HepG2 (cell line): Measurements from ENCODE around the gene LMBRD2. TPM values are rescaled to one million over a fixed set of nuclear protein-coding genes. Genes with fewer than 3 reads are reported as not detected.

Experiments used
- ARID5B ChIP-seq: IDR thresholded peaks from 2 replicates; pipeline ENCODE4 v1.4.0; 2020; ENCODE audit warnings: mild to moderate bottlenecking, missing genetic modification reagents
- CBX2 ChIP-seq, 2 experiments: fragments of 200-600 bp in 1 of 2; sonication (generic); formaldehyde crosslinking in 1 of 2; IDR thresholded peaks; 2 replicates each; pipeline versions ENCODE4 v1.7.0 to v1.8.1; 2018 to 2022; ENCODE audit warnings: low read depth in 2 of 2, low read length in 1 of 2, mild to moderate bottlenecking in 1 of 2, missing genetic modification reagents in 1 of 2
- CCAR2 ChIP-seq: fragments of 200-400 bp; formaldehyde crosslinking; optimal IDR thresholded peaks from 2 replicates; pipeline ENCODE3; 2018; ENCODE audit warnings: low read depth, mild to moderate bottlenecking, low read length, moderate library complexity
- DMAP1 ChIP-seq: IDR thresholded peaks from 2 replicates; pipeline ENCODE4 v1.6.1; 2016
- IKZF5 ChIP-seq: IDR thresholded peaks from 2 replicates; pipeline ENCODE4 v1.6.1; 2018; ENCODE audit warnings: missing genetic modification reagents, mild to moderate bottlenecking, missing compliant biosample characterization
- JUN ChIP-seq: sonication (generic); formaldehyde crosslinking; IDR thresholded peaks from 2 replicates; pipeline ENCODE4 v1.4.0; 2020; ENCODE audit warnings: mild to moderate bottlenecking, missing genetic modification reagents
- KAT2B ChIP-seq: fragments of 150-350 bp; IDR thresholded peaks from 2 replicates; pipeline ENCODE4 v1.6.1; 2014; ENCODE audit warnings: low read depth, low read length, borderline replicate concordance
- MBNL3 ChIP-seq: fragments of 250-450 bp; sonication (Bioruptor Pico); conservative IDR thresholded peaks from 2 replicates; pipeline ENCODE4 v1.8.0; 2022; ENCODE audit warnings: mild to moderate bottlenecking, inconsistent platforms
- NFKBIZ ChIP-seq: IDR thresholded peaks from 2 replicates; pipeline ENCODE4 v1.6.1; 2018; ENCODE audit warnings: missing genetic modification reagents, missing compliant biosample characterization
- RFX3 ChIP-seq: IDR thresholded peaks from 2 replicates; pipeline ENCODE4 v1.6.1; 2016; ENCODE audit warnings: missing biosample characterization, missing genetic modification reagents
- RFXANK ChIP-seq: IDR thresholded peaks from 2 replicates; pipeline ENCODE4 v1.6.1; 2016
- SRSF9 ChIP-seq: fragments of 200-400 bp; formaldehyde crosslinking; IDR thresholded peaks from 2 replicates; pipeline ENCODE4 v1.6.1; 2018; ENCODE audit warnings: borderline replicate concordance, mild to moderate bottlenecking, low read depth, low read length; ENCODE audit not compliant: insufficient read depth, poor library complexity, severe bottlenecking
- ZNF138 ChIP-seq: sonication (generic); formaldehyde crosslinking; IDR thresholded peaks from 2 replicates; pipeline ENCODE4 v1.5.0; 2020; ENCODE audit warnings: mild to moderate bottlenecking, low read depth, missing genetic modification reagents
- ZNF3 ChIP-seq: IDR thresholded peaks from 2 replicates; pipeline ENCODE4 v1.7.0; 2017; ENCODE audit warnings: inconsistent platforms
- ZNF615 ChIP-seq: sonication (generic); formaldehyde crosslinking; IDR thresholded peaks from 2 replicates; pipeline ENCODE4 v1.5.0; 2020; ENCODE audit warnings: mild to moderate bottlenecking, missing genetic modification reagents, borderline replicate concordance
- ZNF883 ChIP-seq: sonication (generic); formaldehyde crosslinking; IDR thresholded peaks from 2 replicates; pipeline ENCODE4 v1.5.1; 2020; ENCODE audit warnings: mild to moderate bottlenecking, missing genetic modification reagents; ENCODE audit errors: not compliant biosample characterization
- ZSCAN25 ChIP-seq: sonication (generic); formaldehyde crosslinking; IDR thresholded peaks from 2 replicates; pipeline ENCODE4 v1.8.0; 2022; ENCODE audit warnings: mild to moderate bottlenecking, missing genetic modification reagents
- ZSCAN9 ChIP-seq: IDR thresholded peaks from 2 replicates; pipeline ENCODE4 v1.6.1; 2016; ENCODE audit warnings: borderline replicate concordance
- polyA plus RNA-seq, 8 experiments: library from polyadenylated mRNA; depleted of rRNA in 3 of 8; stranded (reverse) in 7 of 8; unstranded in 1 of 8; fragments of >200 nt; fragmentation: Illumina TruSeq in 4 of 8; extraction: Trizol in 4 of 8; gene quantifications; 2 replicates each; pipeline versions ENCODE4 v1.2.1 to v1.2.3, GENCODE V29; 2011 to 2016; ENCODE audit warnings: low read depth in 4 of 8, missing spikeins in 1 of 8, mixed read lengths in 1 of 8; ENCODE audit not compliant: insufficient read depth in 1 of 8
- total RNA-seq, 5 experiments: library from RNA; depleted of rRNA; stranded (reverse); fragments of >200 nt; fragmentation: Illumina TruSeq; extraction: Trizol; gene quantifications; 2 replicates each; pipeline ENCODE4 v1.2.3, GENCODE V29; 2016; ENCODE audit warnings: low read depth in 1 of 5
- TF ChIP-seq, protein P1 (sequence below): sonication (generic); formaldehyde crosslinking; IDR thresholded peaks from 2 replicates; pipeline ENCODE4 v1.4.0; 2020; ENCODE audit warnings: missing genetic modification reagents, borderline replicate concordance
- TF ChIP-seq, protein P2 (sequence below): sonication (generic); formaldehyde crosslinking; IDR thresholded peaks from 2 replicates; pipeline ENCODE4 v1.4.0; 2020; ENCODE audit warnings: missing genetic modification reagents

Gene LMBRD2
- total and polyA plus RNA-seq, 2 of the 13 experiments (the other 11 are each of a cell fraction or from before 2014, with no cell fraction given), result 2.0 to 4.7 TPM

DNA sequence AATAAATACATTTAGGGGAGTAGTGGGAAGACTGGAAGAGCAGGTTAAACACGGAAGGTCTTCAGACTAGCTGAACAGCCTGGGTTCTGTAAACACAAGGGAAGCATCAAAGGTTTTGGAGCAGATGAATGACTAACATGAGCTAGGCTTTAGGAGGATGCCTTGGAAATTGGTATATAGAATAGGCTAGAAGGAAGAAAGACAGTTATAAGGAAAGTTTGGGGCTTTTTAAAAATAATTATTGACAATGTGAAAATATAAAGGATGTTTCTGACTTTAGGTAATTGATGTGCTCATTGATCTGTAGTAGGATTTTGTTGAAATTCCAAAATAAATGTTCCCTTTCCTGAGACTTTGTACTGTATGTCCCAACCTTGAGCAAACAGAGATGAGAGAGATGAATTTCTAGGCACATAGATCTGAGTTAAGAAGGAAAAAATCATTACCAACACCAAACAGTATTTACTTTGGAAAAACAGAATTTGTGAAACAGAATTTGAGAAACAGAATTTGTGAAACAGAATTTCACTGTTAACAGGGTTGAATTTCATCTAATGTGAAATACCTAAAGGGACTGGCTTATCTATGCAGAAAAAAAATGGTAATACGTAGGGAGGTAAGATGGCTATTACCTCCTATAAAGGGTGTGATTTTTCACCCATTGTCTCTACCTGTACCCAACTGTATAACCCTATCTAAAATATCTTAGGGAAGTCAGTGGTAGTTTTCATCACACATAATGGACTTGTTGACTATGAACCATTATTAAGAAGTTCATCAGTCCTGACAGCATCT, 29.1 kb upstream of the LMBRD2 start (continued):
- TF ChIP-seq ZNF883, result no peak
- TF ChIP-seq MBNL3 (CRISPR knock-in tag), result no peak
- TF ChIP-seq ZNF3 (CRISPR knock-in tag), result no peak
- TF ChIP-seq IKZF5 (CRISPR knock-in tag), result no peak
- peak; percentile 76; the same call in 1 of the 2 replicates for TF ChIP-seq JUN (CRISPR knock-in tag)
- peak; percentile 82 for TF ChIP-seq KAT2B
- TF ChIP-seq ZNF138 (CRISPR knock-in tag), result no peak
- no peak for TF ChIP-seq ZSCAN25
- no peak for TF ChIP-seq DMAP1
- TF ChIP-seq NFKBIZ (CRISPR knock-in tag), result peak; percentile 54; the same call in 1 of the 2 replicates
- 0 out of 2 replicates have a peak, but pooled peaks have one; percentile 14 for TF ChIP-seq ZSCAN9 (CRISPR knock-in tag)
- TF ChIP-seq, protein P1, sequence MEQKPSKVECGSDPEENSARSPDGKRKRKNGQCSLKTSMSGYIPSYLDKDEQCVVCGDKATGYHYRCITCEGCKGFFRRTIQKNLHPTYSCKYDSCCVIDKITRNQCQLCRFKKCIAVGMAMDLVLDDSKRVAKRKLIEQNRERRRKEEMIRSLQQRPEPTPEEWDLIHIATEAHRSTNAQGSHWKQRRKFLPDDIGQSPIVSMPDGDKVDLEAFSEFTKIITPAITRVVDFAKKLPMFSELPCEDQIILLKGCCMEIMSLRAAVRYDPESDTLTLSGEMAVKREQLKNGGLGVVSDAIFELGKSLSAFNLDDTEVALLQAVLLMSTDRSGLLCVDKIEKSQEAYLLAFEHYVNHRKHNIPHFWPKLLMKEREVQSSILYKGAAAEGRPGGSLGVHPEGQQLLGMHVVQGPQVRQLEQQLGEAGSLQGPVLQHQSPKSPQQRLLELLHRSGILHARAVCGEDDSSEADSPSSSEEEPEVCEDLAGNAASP (CRISPR knock-in tag), result no peak
- TF ChIP-seq CBX2 (IDR thresholded peaks at IDR 0.05; ENCODE audit: low read depth, low read length), result no peak
- no peak for TF ChIP-seq CBX2 (CRISPR knock-in tag; IDR thresholded peaks at IDR 0.05; ENCODE audit: low read depth)
- peak; percentile 98 for TF ChIP-seq ARID5B
- no peak for TF ChIP-seq ZNF615
- no peak for TF ChIP-seq CCAR2
- no peak for TF ChIP-seq SRSF9
- 0 out of 2 replicates have a peak, but pooled peaks have one; percentile 53 for TF ChIP-seq RFXANK (CRISPR knock-in tag)
- no peak for TF ChIP-seq RFX3 (CRISPR knock-in tag)
- TF ChIP-seq, protein P2, sequence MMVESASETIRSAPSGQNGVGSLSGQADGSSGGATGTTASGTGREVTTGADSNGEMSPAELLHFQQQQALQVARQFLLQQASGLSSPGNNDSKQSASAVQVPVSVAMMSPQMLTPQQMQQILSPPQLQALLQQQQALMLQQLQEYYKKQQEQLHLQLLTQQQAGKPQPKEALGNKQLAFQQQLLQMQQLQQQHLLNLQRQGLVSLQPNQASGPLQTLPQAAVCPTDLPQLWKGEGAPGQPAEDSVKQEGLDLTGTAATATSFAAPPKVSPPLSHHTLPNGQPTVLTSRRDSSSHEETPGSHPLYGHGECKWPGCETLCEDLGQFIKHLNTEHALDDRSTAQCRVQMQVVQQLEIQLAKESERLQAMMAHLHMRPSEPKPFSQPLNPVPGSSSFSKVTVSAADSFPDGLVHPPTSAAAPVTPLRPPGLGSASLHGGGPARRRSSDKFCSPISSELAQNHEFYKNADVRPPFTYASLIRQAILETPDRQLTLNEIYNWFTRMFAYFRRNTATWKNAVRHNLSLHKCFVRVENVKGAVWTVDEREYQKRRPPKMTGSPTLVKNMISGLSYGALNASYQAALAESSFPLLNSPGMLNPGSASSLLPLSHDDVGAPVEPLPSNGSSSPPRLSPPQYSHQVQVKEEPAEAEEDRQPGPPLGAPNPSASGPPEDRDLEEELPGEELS (CRISPR knock-in tag), result peak; percentile 87
